ENCODE measurements around the gene SRPK3.

Gene SRPK3

DNA sequence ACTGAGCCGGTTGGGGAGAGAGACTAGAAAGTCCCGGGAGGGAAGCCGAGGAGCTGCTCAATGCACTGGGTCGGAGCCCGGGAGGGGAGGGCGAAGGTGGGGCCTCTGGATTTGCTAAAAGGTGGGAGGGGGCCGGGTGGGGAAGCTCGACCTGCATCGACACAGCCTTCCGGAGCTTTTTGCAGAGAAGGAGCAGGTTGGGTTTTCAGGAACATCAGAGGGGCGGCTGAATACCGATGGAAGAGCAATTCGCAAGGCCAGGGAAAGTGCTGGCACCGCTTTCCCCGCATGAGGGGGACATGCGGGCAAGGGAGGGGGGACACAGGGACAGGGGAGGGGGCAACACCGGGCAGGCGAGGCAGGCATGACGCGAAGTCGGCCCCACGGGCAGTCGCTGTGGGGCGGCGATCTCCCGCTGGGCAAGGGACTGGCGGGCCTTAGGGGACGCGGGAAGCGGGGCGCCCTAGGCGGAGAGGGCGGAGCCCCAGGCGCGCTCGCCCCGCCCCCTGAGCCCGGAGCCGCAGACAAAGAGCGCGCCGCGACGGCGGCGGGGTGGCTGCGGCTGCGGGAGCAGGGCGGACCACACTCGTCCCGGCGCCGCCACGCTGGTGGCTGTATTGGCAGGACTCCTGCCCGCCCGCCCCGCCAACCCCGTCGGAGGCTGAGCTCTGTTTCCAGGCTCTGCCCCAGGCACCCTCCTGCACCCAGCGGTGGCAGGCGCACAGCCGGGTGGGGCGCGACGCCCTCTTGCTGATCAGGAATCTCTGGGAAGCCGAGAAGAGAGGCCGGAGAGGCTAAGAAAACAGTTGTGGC lies 37.9 kb downstream of the SRPK3 start:
- H3K27ac ChIP-seq, result peak overlapping the region; percentile 71
- TF ChIP-seq, protein P1, sequence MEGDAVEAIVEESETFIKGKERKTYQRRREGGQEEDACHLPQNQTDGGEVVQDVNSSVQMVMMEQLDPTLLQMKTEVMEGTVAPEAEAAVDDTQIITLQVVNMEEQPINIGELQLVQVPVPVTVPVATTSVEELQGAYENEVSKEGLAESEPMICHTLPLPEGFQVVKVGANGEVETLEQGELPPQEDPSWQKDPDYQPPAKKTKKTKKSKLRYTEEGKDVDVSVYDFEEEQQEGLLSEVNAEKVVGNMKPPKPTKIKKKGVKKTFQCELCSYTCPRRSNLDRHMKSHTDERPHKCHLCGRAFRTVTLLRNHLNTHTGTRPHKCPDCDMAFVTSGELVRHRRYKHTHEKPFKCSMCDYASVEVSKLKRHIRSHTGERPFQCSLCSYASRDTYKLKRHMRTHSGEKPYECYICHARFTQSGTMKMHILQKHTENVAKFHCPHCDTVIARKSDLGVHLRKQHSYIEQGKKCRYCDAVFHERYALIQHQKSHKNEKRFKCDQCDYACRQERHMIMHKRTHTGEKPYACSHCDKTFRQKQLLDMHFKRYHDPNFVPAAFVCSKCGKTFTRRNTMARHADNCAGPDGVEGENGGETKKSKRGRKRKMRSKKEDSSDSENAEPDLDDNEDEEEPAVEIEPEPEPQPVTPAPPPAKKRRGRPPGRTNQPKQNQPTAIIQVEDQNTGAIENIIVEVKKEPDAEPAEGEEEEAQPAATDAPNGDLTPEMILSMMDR (conservative IDR thresholded peaks at IDR 0.05), result no peak

- TF ChIP-seq, protein P1 (conservative IDR thresholded peaks at IDR 0.05), result no peak
- peak overlapping the region; percentile 71 for H3K27ac ChIP-seq
Observed at GRCh38 chrX:153819384-153820040, 38.7 kb downstream of the SRPK3 start.

DNA sequence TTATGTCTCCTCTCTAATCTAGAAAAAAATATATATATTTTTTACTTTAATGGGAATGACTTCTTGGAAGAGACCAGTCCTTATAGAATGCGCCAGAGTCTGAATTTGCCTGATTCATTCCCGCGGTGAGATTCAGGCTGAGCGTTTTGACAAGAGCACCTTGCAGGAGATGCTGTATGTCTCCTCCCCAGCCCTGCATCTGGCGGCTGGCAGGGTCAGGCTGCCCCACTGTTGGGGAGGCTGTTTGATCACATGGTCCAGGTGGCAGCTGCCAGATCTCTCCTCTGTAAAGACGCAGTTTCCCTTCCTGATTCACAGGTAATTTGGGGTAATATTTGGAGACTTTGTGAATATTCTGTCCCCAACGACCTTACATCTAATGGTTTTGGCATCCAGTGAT lies 39.8 kb downstream of the SRPK3 start:
- no peak overlapping the region for H3K27ac ChIP-seq
- TF ChIP-seq, protein P1 (conservative IDR thresholded peaks at IDR 0.05), result no peak

GRCh38 chrX:153821066-153821465 lies 40.2 kb downstream of the SRPK3 start:
- H3K27ac ChIP-seq, result no peak overlapping the region
- TF ChIP-seq, protein P1 (conservative IDR thresholded peaks at IDR 0.05), result no peak

DNA sequence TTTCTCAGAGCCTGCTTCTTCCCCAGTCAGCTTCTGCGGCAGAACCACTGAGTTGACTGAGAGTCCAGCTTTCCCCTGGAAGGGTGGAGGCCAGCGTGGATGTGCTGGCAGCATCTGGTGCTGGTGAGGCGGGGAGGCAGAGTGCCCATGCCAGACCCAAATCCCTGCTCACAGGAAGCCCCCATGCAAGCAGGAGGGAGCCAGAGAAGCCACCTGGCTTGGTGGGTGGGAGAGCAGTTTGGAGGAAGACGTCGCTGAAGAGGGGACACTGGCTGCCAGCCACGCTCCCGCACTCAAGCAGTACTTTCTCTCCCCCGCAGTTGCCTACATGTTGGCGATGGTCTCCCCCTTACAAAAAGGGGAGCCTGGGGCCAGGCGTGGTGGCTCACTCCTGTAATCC lies 43.5 kb downstream of the SRPK3 start:
- no peak overlapping the region for H3K27ac ChIP-seq
- TF ChIP-seq, protein P1 (conservative IDR thresholded peaks at IDR 0.05), result no peak

- TF ChIP-seq, protein P1 (conservative IDR thresholded peaks at IDR 0.05), result no peak
- no peak overlapping the region for H3K27ac ChIP-seq
Observed at GRCh38 chrX:153825042-153825441, 44.2 kb downstream of the SRPK3 start.

- TF ChIP-seq, protein P1 (conservative IDR thresholded peaks at IDR 0.05), result no peak
- H3K27ac ChIP-seq, result no peak overlapping the region
Observed at GRCh38 chrX:153827016-153827415, 46.2 kb downstream of the SRPK3 start.

Measured in VCaP (cell line).